K562 (cell line): ENCODE results near the gene CMSS1. TPM values are rescaled to one million over a fixed set of nuclear protein-coding genes. Genes with fewer than 3 reads are reported as not detected.
A peak's percentile ranks its signal among the peaks of the same experiment; 100 is the strongest.

ENCODE experiments used
- SREBF1 ChIP-seq: fragments of 150-350 bp; IDR thresholded peaks from 2 replicates; pipeline ENCODE4 v1.6.1; 2014; ENCODE audit warnings: antibody characterized with exemption, low read depth, low read length, borderline replicate concordance
- polyA plus RNA-seq, 8 experiments: library from polyadenylated mRNA; depleted of rRNA in 4 of 8; stranded (reverse) in 5 of 8; unstranded in 3 of 8; fragments of >200 nt; fragmentation: Nextera tagmentation in 2 of 8; fragmentation: Illumina TruSeq in 1 of 8; extraction: Ambion mirVana in 2 of 8; extraction: Trizol in 1 of 8; gene quantifications; 2 replicates each; pipeline versions ENCODE4 v1.2.1 to v1.2.3, GENCODE V29; 2011 to 2014; ENCODE audit warnings: inconsistent platforms in 1 of 8, missing spikeins in 1 of 8
- total RNA-seq, 7 experiments: library from RNA; depleted of rRNA in 6 of 7; stranded (reverse); fragments of >200 nt in 6 of 7; fragmentation: Illumina TruSeq in 2 of 7; extraction: Trizol in 2 of 7; gene quantifications; 2 replicates each; pipeline versions ENCODE4 v1.2.1 to v1.2.3, GENCODE V29; 2011 to 2021; ENCODE audit warnings: low replicate concordance in 1 of 7
- TF ChIP-seq, protein P1 (sequence below), 2 experiments: fragments of 450-650 bp; conservative IDR thresholded peaks; 2 replicates each; pipeline ENCODE4 v1.6.1; 2017; ENCODE audit warnings: mild to moderate bottlenecking in 2 of 2, moderate library complexity in 2 of 2
- TF ChIP-seq, protein P2 (sequence below), 2 experiments: fragments of 450-650 bp; formaldehyde crosslinking in 1 of 2; IDR thresholded peaks; 2 replicates each; pipeline versions ENCODE4 v1.4.0 to v1.6.1; 2014 to 2020; ENCODE audit warnings: mild to moderate bottlenecking in 2 of 2, borderline replicate concordance in 1 of 2, low read depth in 1 of 2
- TF ChIP-seq, protein P3 (sequence below), 3 experiments: IDR thresholded peaks in 2 of 3; conservative IDR thresholded peaks in 1 of 3; 2 replicates each; pipeline ENCODE4 v1.5.1; 2011 to 2012; ENCODE audit warnings: low read length in 3 of 3, mild to moderate bottlenecking in 3 of 3, control low read depth in 2 of 3, improper control_type of control experiment in 1 of 3, inconsistent platforms in 1 of 3, low read depth in 1 of 3, mixed read lengths in 1 of 3, moderate library complexity in 1 of 3; ENCODE audit not compliant: insufficient read depth in 2 of 3

Gene CMSS1
- total and polyA plus RNA-seq, 9 of the 15 experiments (the other 6 are each of a cell fraction or from before 2014, with no cell fraction given): 46.9 to 109 (median 72.3) TPM

DNA sequence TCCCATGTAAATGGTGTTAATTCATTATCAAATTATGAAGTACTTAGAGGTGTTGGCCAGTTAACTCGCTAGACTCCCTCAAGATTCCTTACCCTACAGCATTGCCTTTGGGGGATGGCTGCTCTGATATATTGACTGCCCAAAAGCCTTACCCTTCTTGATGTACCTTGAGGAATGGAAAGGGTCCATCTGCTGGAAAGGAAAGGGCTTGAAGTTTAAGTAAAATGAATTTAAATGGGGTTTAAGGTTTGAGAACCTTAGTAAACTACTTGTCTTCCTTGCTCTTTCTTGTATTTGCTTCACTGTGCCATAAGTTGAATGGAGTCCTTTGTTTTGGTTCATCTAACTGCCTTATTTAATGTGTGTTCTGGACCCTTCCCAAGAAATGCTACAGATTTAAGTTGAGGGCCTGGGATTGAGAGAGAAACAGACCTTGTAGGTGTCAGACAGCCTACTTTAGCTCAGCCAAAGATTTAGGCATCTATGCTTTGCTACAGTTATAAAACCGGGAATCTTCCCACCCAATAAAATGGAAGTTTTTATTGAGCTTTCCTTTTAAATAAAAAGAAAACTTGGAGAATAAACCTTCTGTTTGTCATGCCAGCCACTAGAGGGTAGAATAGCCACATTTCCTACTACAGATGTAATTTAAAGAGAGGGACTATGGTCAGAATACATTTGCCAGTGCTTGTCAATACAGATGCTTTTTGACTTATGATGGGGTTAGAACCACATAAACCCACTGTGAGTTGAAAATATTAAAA is 25.3 kb downstream of the CMSS1 start (continued):
- TF ChIP-seq, protein P1, sequence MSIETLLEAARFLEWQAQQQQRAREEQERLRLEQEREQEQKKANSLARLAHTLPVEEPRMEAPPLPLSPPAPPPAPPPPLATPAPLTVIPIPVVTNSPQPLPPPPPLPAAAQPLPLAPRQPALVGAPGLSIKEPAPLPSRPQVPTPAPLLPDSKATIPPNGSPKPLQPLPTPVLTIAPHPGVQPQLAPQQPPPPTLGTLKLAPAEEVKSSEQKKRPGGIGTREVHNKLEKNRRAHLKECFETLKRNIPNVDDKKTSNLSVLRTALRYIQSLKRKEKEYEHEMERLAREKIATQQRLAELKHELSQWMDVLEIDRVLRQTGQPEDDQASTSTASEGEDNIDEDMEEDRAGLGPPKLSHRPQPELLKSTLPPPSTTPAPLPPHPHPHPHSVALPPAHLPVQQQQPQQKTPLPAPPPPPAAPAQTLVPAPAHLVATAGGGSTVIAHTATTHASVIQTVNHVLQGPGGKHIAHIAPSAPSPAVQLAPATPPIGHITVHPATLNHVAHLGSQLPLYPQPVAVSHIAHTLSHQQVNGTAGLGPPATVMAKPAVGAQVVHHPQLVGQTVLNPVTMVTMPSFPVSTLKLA (conservative IDR thresholded peaks at IDR 0.05): no peak
- TF ChIP-seq, protein P2, sequence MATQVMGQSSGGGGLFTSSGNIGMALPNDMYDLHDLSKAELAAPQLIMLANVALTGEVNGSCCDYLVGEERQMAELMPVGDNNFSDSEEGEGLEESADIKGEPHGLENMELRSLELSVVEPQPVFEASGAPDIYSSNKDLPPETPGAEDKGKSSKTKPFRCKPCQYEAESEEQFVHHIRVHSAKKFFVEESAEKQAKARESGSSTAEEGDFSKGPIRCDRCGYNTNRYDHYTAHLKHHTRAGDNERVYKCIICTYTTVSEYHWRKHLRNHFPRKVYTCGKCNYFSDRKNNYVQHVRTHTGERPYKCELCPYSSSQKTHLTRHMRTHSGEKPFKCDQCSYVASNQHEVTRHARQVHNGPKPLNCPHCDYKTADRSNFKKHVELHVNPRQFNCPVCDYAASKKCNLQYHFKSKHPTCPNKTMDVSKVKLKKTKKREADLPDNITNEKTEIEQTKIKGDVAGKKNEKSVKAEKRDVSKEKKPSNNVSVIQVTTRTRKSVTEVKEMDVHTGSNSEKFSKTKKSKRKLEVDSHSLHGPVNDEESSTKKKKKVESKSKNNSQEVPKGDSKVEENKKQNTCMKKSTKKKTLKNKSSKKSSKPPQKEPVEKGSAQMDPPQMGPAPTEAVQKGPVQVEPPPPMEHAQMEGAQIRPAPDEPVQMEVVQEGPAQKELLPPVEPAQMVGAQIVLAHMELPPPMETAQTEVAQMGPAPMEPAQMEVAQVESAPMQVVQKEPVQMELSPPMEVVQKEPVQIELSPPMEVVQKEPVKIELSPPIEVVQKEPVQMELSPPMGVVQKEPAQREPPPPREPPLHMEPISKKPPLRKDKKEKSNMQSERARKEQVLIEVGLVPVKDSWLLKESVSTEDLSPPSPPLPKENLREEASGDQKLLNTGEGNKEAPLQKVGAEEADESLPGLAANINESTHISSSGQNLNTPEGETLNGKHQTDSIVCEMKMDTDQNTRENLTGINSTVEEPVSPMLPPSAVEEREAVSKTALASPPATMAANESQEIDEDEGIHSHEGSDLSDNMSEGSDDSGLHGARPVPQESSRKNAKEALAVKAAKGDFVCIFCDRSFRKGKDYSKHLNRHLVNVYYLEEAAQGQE (IDR thresholded peaks at IDR 0.05; ENCODE audit: borderline replicate concordance): peak; percentile 59; the same call in 1 of the 2 replicates
- TF ChIP-seq, protein P2 (CRISPR knock-in tag; IDR thresholded peaks at IDR 0.05; ENCODE audit: low read depth): no peak
- TF ChIP-seq, protein P3, sequence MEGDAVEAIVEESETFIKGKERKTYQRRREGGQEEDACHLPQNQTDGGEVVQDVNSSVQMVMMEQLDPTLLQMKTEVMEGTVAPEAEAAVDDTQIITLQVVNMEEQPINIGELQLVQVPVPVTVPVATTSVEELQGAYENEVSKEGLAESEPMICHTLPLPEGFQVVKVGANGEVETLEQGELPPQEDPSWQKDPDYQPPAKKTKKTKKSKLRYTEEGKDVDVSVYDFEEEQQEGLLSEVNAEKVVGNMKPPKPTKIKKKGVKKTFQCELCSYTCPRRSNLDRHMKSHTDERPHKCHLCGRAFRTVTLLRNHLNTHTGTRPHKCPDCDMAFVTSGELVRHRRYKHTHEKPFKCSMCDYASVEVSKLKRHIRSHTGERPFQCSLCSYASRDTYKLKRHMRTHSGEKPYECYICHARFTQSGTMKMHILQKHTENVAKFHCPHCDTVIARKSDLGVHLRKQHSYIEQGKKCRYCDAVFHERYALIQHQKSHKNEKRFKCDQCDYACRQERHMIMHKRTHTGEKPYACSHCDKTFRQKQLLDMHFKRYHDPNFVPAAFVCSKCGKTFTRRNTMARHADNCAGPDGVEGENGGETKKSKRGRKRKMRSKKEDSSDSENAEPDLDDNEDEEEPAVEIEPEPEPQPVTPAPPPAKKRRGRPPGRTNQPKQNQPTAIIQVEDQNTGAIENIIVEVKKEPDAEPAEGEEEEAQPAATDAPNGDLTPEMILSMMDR (IDR thresholded peaks at IDR 0.05 in 2 of 3, conservative IDR thresholded peaks at IDR 0.05 in 1 of 3; ENCODE audit: insufficient read depth in 2 of 3, low read depth in 1 of 3, low read length in 3 of 3): peak; percentile 24 to 70 (median 44); a peak in 3 of 6 replicates
- no peak for TF ChIP-seq SREBF1
